ENCODE data around the gene CFAP61.

CFAP61 gene

GRCh38 chr20:20391115-20391514, 338.8 kb downstream of the CFAP61 start:
- no peak overlapping the region for H3K4me3 ChIP-seq (ENCODE audit: low read depth, low read length)

GRCh38 chr20:20391766-20392165, 339.4 kb downstream of the CFAP61 start:
- no peak overlapping the region for H3K4me3 ChIP-seq (ENCODE audit: low read depth, low read length)

GRCh38 chr20:20393207-20394120, 341.1 kb downstream of the CFAP61 start:
- H3K4me3 ChIP-seq (ENCODE audit: low read depth, low read length) = no peak overlapping the region

GRCh38 chr20:20395087-20395486, 342.8 kb downstream of the CFAP61 start:
- H3K4me3 ChIP-seq (ENCODE audit: low read depth, low read length) = no peak overlapping the region

- no peak overlapping the region for H3K4me3 ChIP-seq (ENCODE audit: low read depth, low read length)
Observed at GRCh38 chr20:20395903-20396568, 343.7 kb downstream of the CFAP61 start.

GRCh38 chr20:20396794-20397193, 344.5 kb downstream of the CFAP61 start:
- no peak overlapping the region for H3K4me3 ChIP-seq (ENCODE audit: low read depth, low read length)

GRCh38 chr20:20398123-20398522, 345.8 kb downstream of the CFAP61 start:
- no peak overlapping the region for H3K4me3 ChIP-seq (ENCODE audit: low read depth, low read length)

- H3K4me3 ChIP-seq (ENCODE audit: low read depth, low read length) = no peak overlapping the region
Observed at GRCh38 chr20:20399531-20400500, 347.5 kb downstream of the CFAP61 start.

- no peak overlapping the region for H3K4me3 ChIP-seq (ENCODE audit: low read depth, low read length)
Observed at GRCh38 chr20:20401991-20402390, 349.7 kb downstream of the CFAP61 start.

GRCh38 chr20:20404633-20405032, 352.3 kb downstream of the CFAP61 start:
- H3K4me3 ChIP-seq (ENCODE audit: low read depth, low read length) = no peak overlapping the region

- no peak overlapping the region for H3K4me3 ChIP-seq (ENCODE audit: low read depth, low read length)
Observed at GRCh38 chr20:20405623-20406022, 353.3 kb downstream of the CFAP61 start.

- H3K4me3 ChIP-seq (ENCODE audit: low read depth, low read length) = no peak overlapping the region
Observed at GRCh38 chr20:20406306-20406705, 354.0 kb downstream of the CFAP61 start.

- no peak overlapping the region for H3K4me3 ChIP-seq (ENCODE audit: low read depth, low read length)
Observed at GRCh38 chr20:20407891-20408805, 355.8 kb downstream of the CFAP61 start.

- H3K4me3 ChIP-seq (ENCODE audit: low read depth, low read length) = no peak overlapping the region
Observed at GRCh38 chr20:20409331-20409730, 357.0 kb downstream of the CFAP61 start.
